ENCODE data around the gene PPP1R14B.

DNA sequence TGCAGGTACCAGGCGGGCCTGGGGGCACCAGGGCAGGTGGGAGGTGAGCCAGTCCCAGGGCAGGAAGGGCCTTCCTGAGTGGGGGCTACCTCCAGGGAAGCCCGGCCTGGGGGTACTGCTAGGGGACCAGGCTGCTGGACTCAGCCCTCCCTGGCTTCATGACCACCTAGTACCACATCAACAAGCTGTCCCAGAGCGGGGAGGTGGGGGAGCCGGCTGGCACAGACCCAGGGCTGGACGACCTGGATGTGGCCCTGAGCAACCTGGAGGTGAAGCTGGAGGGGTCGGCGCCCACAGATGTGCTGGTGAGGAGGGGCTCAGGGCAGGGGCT lies 27.4 kb downstream of the PPP1R14B start:
- no peak for TF ChIP-seq EP300 (IDR thresholded peaks at IDR 0.05)
- TF ChIP-seq, protein P1, sequence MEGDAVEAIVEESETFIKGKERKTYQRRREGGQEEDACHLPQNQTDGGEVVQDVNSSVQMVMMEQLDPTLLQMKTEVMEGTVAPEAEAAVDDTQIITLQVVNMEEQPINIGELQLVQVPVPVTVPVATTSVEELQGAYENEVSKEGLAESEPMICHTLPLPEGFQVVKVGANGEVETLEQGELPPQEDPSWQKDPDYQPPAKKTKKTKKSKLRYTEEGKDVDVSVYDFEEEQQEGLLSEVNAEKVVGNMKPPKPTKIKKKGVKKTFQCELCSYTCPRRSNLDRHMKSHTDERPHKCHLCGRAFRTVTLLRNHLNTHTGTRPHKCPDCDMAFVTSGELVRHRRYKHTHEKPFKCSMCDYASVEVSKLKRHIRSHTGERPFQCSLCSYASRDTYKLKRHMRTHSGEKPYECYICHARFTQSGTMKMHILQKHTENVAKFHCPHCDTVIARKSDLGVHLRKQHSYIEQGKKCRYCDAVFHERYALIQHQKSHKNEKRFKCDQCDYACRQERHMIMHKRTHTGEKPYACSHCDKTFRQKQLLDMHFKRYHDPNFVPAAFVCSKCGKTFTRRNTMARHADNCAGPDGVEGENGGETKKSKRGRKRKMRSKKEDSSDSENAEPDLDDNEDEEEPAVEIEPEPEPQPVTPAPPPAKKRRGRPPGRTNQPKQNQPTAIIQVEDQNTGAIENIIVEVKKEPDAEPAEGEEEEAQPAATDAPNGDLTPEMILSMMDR (IDR thresholded peaks at IDR 0.05): no peak
- no peak for TF ChIP-seq POLR2A (IDR thresholded peaks at IDR 0.05)
- no peak for TF ChIP-seq POLR2AphosphoS5 (IDR thresholded peaks at IDR 0.05)
